G401 (cell line): ENCODE measurements around the gene DPM3. TPM values are rescaled to one million over a fixed set of nuclear protein-coding genes. Genes with fewer than 3 reads are reported as not detected.
A peak's percentile ranks its signal among the peaks of the same experiment; 100 is the strongest.
"Not testable (repeated sequence)": the region's sequence is repeated elsewhere in the genome, so short reads cannot be mapped to it uniquely, and the experiment has no call there.

ENCODE experiments used
- DNase-seq: peaks from one replicate; pipeline ENCODE4 v3.0.0-alpha.2; 2015; ENCODE audit warnings: low spot score
- in situ Hi-C: cut with HindIII; loops from 2 replicates; pipeline ENCODE4 v1.10.0; 2016; ENCODE audit warnings: low sequenced_read_pairs, mixed read lengths
- total RNA-seq: library from RNA; depleted of rRNA; stranded (reverse); fragments of >200 nt; shearing (Covaris generic); gene quantifications from 2 replicates; pipeline ENCODE4 v1.2.3, GENCODE V29; 2014; rRNA removed

DPM3 gene
- 83.3 and 104 TPM in 2 replicates for total RNA-seq

GRCh38 chr1:155139895-155140629 is at the start of gene DPM3:
TSS of gene DPM3 (minus strand) at chr1:155140531. CDS start at chr1:155140240, 291 bp downstream.
- peak; percentile 93 for DNase-seq
- in situ Hi-C loops = no loop called here

GRCh38 chr1:155189926-155190325 is 49.6 kb upstream of the DPM3 start:
- in situ Hi-C loops, DNase-seq: not testable (repeated sequence)

GRCh38 chr1:155188268-155188667 is 47.9 kb upstream of the DPM3 start:
- in situ Hi-C loops = no loop called here
- DNase-seq = no peak

GRCh38 chr1:155187456-155187891 is 47.1 kb upstream of the DPM3 start:
- in situ Hi-C loops = no loop called here
- no peak for DNase-seq

- no peak for DNase-seq
- in situ Hi-C loops = no loop called here
These were observed 46.6 kb upstream of the DPM3 start for GRCh38 chr1:155186794-155187455.

GRCh38 chr1:155186067-155186793 is 45.9 kb upstream of the DPM3 start:
- DNase-seq = no peak

GRCh38 chr1:155185783-155186066 is 45.4 kb upstream of the DPM3 start:
- in situ Hi-C loops = no loop called here

More at GRCh38 chr1:155186067-155186793, 45.9 kb upstream of the DPM3 start:
- in situ Hi-C loops = no loop called here

GRCh38 chr1:155184835-155185782 is 44.8 kb upstream of the DPM3 start:
- DNase-seq = no peak
- in situ Hi-C loops = no loop called here

More at GRCh38 chr1:155185783-155186066, 45.4 kb upstream of the DPM3 start:
- DNase-seq = no peak

GRCh38 chr1:155184351-155184811 is 44.0 kb upstream of the DPM3 start:
- in situ Hi-C loops = no loop called here
- DNase-seq = no peak

GRCh38 chr1:155183775-155184221 is 43.5 kb upstream of the DPM3 start:
- in situ Hi-C loops = no loop called here
- DNase-seq = no peak

- in situ Hi-C loops = no loop called here
- peak; percentile 43 for DNase-seq
These were observed 41.8 kb upstream of the DPM3 start for GRCh38 chr1:155182052-155182550.

- in situ Hi-C loops = no loop called here
- DNase-seq = no peak
These were observed 41.2 kb upstream of the DPM3 start for GRCh38 chr1:155181371-155182051.

GRCh38 chr1:155179112-155180031 is 39.0 kb upstream of the DPM3 start:
- in situ Hi-C loops = no loop called here
- no peak for DNase-seq

GRCh38 chr1:155178441-155179111 is 38.2 kb upstream of the DPM3 start:
- in situ Hi-C loops = no loop called here
- DNase-seq = no peak

GRCh38 chr1:155177918-155178281 is 37.6 kb upstream of the DPM3 start:
- in situ Hi-C loops = no loop called here
- no peak for DNase-seq

- in situ Hi-C loops = no loop called here
- DNase-seq = no peak
These were observed 37.0 kb upstream of the DPM3 start for GRCh38 chr1:155177192-155177917.
